ENCODE data around the gene EVX1. TPM values are rescaled to one million over a fixed set of nuclear protein-coding genes. Genes with fewer than 3 reads are reported as not detected.
A peak's percentile ranks its signal among the peaks of the same experiment; 100 is the strongest.

EVX1 gene
- total and polyA plus RNA-seq, 2 donors from 2014 or later: 0.62 TPM; not detected in 1

- intact Hi-C loops (cut with DNase I): no loop called here
- Histone ChIP-seq H3K27ac (ENCODE audit: low read depth in 2 of 2, low read length in 2 of 2) (no peak overlapping the region), H3K9ac (ENCODE audit: low read length in 3 of 3) (no peak overlapping the region), H3K36me3 (ENCODE audit: control insufficient read depth in 2 of 3, insufficient read depth in 3 of 3, low read length in 3 of 3) (no peaks in the 10 kb centered on the region), H3K4me1 (ENCODE audit: control insufficient read depth in 2 of 3, insufficient read depth in 2 of 3, low read depth in 1 of 3, low read length in 3 of 3) (peaks cover 0 to 6% (median 0%) of the 10 kb centered on the region in 3 donors), H3K27me3 (ENCODE audit: control insufficient read depth, insufficient read depth, low read length) (peaks cover 86% of the 10 kb centered on the region), H3K9me3 (ENCODE audit: control insufficient read depth in 2 of 3, insufficient read depth in 1 of 3, low read length in 3 of 3) (no peaks in the 10 kb centered on the region), H3K4me3 (ENCODE audit: low read length in 3 of 3) (no peak overlapping the region)
- TF ChIP-seq, protein P1, sequence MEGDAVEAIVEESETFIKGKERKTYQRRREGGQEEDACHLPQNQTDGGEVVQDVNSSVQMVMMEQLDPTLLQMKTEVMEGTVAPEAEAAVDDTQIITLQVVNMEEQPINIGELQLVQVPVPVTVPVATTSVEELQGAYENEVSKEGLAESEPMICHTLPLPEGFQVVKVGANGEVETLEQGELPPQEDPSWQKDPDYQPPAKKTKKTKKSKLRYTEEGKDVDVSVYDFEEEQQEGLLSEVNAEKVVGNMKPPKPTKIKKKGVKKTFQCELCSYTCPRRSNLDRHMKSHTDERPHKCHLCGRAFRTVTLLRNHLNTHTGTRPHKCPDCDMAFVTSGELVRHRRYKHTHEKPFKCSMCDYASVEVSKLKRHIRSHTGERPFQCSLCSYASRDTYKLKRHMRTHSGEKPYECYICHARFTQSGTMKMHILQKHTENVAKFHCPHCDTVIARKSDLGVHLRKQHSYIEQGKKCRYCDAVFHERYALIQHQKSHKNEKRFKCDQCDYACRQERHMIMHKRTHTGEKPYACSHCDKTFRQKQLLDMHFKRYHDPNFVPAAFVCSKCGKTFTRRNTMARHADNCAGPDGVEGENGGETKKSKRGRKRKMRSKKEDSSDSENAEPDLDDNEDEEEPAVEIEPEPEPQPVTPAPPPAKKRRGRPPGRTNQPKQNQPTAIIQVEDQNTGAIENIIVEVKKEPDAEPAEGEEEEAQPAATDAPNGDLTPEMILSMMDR (IDR thresholded peaks at IDR 0.05; ENCODE audit: borderline replicate concordance, extremely low read depth, insufficient read depth): no peak
- DNase-seq (no peak), FAIRE-seq (no peak)
Observed at GRCh38 chr7:27249724-27250556, 7.3 kb downstream of the EVX1 start.

- Histone ChIP-seq H3K4me1 (ENCODE audit: control insufficient read depth in 2 of 3, insufficient read depth in 2 of 3, low read depth in 1 of 3, low read length in 3 of 3) (peaks cover 0 to 4% (median 0%) of the 10 kb centered on the region in 3 donors), H3K27ac (ENCODE audit: low read depth in 2 of 2, low read length in 2 of 2) (no peak overlapping the region), H3K9ac (ENCODE audit: low read length in 3 of 3) (no peak overlapping the region), H3K36me3 (ENCODE audit: control insufficient read depth in 2 of 3, insufficient read depth in 3 of 3, low read length in 3 of 3) (no peaks in the 10 kb centered on the region), H3K27me3 (ENCODE audit: control insufficient read depth, insufficient read depth, low read length) (peaks cover 83% of the 10 kb centered on the region), H3K9me3 (ENCODE audit: control insufficient read depth in 2 of 3, insufficient read depth in 1 of 3, low read length in 3 of 3) (no peaks in the 10 kb centered on the region), H3K4me3 (ENCODE audit: low read length in 3 of 3) (no peak overlapping the region)
- FAIRE-seq: no peak
- no peak for DNase-seq
- intact Hi-C loops (cut with DNase I): no loop called here
- TF ChIP-seq, protein P1 (IDR thresholded peaks at IDR 0.05; ENCODE audit: borderline replicate concordance, extremely low read depth, insufficient read depth): no peak
Observed at GRCh38 chr7:27250557-27251070, 8.0 kb downstream of the EVX1 start.

- Histone ChIP-seq H3K9ac (ENCODE audit: low read length in 3 of 3) (no peak overlapping the region), H3K4me3 (ENCODE audit: low read length in 3 of 3) (no peak overlapping the region), H3K4me1 (ENCODE audit: control insufficient read depth in 2 of 3, insufficient read depth in 2 of 3, low read depth in 1 of 3, low read length in 3 of 3) (peaks cover 0 to 1% (median 0%) of the 10 kb centered on the region in 3 donors), H3K27me3 (ENCODE audit: control insufficient read depth, insufficient read depth, low read length) (peaks cover 82% of the 10 kb centered on the region), H3K9me3 (ENCODE audit: control insufficient read depth in 2 of 3, insufficient read depth in 1 of 3, low read length in 3 of 3) (no peaks in the 10 kb centered on the region), H3K27ac (ENCODE audit: low read depth in 2 of 2, low read length in 2 of 2) (no peak overlapping the region), H3K36me3 (ENCODE audit: control insufficient read depth in 2 of 3, insufficient read depth in 3 of 3, low read length in 3 of 3) (no peaks in the 10 kb centered on the region)
- DNase-seq (peak in 1 of 5 donors; percentile 53), FAIRE-seq (no peak)
- intact Hi-C loops (cut with DNase I): no loop called here
- TF ChIP-seq, protein P1 (IDR thresholded peaks at IDR 0.05; ENCODE audit: borderline replicate concordance, extremely low read depth, insufficient read depth): no peak
Observed at GRCh38 chr7:27251136-27251651, 8.6 kb downstream of the EVX1 start.
